WTC11 (cell line): ENCODE data around the gene TBC1D19.

Experiments
- CTCF ChIP-seq: fragments of 200-600 bp; IDR thresholded peaks from 2 replicates; pipeline ENCODE4 v1.8.0; 2022; ENCODE audit warnings: antibody characterized with exemption
- ETV6 ChIP-seq: sonication (generic); formaldehyde crosslinking; IDR thresholded peaks from 2 replicates; pipeline ENCODE4 v1.8.1; 2022; ENCODE audit warnings: mild to moderate bottlenecking, missing genetic modification reagents
- MAX ChIP-seq: sonication (generic); formaldehyde crosslinking; IDR thresholded peaks from 2 replicates; pipeline ENCODE4 v1.8.0; 2022; ENCODE audit warnings: mild to moderate bottlenecking, missing genetic modification reagents
- NR2C2 ChIP-seq: sonication (generic); formaldehyde crosslinking; IDR thresholded peaks from 2 replicates; pipeline ENCODE4 v1.8.0; 2022; ENCODE audit warnings: mild to moderate bottlenecking, missing genetic modification reagents
- NR3C1 ChIP-seq: sonication (generic); formaldehyde crosslinking; conservative IDR thresholded peaks from 2 replicates; pipeline ENCODE4 v1.8.1; 2023; ENCODE audit warnings: low read depth, mild to moderate bottlenecking, missing genetic modification reagents
- TF ChIP-seq, protein P1 (sequence below): sonication (generic); formaldehyde crosslinking; IDR thresholded peaks from 2 replicates; pipeline ENCODE4 v1.8.1; 2023; ENCODE audit warnings: mild to moderate bottlenecking, missing genetic modification reagents, moderate library complexity
- TF ChIP-seq, protein P2 (sequence below): fragments of 250-450 bp; sonication (Bioruptor Pico); IDR thresholded peaks from 2 replicates; pipeline ENCODE4 v2.1.2; 2022; ENCODE audit warnings: mild to moderate bottlenecking, moderate library complexity

GRCh38 chr4:26707342-26707741, 123.5 kb downstream of the TBC1D19 start:
- TF ChIP-seq CTCF (no peak), NR3C1 (CRISPR knock-in tag) (no peak), NR2C2 (CRISPR knock-in tag) (no peak), MAX (CRISPR knock-in tag) (no peak), ETV6 (CRISPR knock-in tag) (no peak)
- TF ChIP-seq, protein P1, sequence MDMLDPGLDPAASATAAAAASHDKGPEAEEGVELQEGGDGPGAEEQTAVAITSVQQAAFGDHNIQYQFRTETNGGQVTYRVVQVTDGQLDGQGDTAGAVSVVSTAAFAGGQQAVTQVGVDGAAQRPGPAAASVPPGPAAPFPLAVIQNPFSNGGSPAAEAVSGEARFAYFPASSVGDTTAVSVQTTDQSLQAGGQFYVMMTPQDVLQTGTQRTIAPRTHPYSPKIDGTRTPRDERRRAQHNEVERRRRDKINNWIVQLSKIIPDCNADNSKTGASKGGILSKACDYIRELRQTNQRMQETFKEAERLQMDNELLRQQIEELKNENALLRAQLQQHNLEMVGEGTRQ (CRISPR knock-in tag), result no peak
- TF ChIP-seq, protein P2, sequence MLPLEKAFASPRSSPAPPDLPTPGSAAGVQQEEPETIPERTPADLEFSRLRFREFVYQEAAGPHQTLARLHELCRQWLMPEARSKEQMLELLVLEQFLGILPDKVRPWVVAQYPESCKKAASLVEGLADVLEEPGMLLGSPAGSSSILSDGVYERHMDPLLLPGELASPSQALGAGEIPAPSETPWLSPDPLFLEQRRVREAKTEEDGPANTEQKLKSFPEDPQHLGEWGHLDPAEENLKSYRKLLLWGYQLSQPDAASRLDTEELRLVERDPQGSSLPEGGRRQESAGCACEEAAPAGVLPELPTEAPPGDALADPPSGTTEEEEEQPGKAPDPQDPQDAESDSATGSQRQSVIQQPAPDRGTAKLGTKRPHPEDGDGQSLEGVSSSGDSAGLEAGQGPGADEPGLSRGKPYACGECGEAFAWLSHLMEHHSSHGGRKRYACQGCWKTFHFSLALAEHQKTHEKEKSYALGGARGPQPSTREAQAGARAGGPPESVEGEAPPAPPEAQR (CRISPR knock-in tag), result no peak
